Body of pancreas (tissue), 4 donors: ENCODE results near the gene KRTAP10-5.

Source experiments
- CTCF ChIP-seq, 7 experiments: fragments of 450-650 bp in 4 of 7; fragments of 200-600 bp in 3 of 7; sonication (generic) in 3 of 7; IDR thresholded peaks; one replicate each; pipeline ENCODE4 v1.5.1; 2016 to 2019; ENCODE audit warnings: antibody characterized with exemption in 7 of 7
- POLR2A ChIP-seq, 3 donors: fragments of 450-650 bp; IDR thresholded peaks; one replicate each; pipeline ENCODE4 v1.6.1; 2016; ENCODE audit warnings: antibody characterized with exemption in 3 of 3, mild to moderate bottlenecking in 2 of 3

DNA sequence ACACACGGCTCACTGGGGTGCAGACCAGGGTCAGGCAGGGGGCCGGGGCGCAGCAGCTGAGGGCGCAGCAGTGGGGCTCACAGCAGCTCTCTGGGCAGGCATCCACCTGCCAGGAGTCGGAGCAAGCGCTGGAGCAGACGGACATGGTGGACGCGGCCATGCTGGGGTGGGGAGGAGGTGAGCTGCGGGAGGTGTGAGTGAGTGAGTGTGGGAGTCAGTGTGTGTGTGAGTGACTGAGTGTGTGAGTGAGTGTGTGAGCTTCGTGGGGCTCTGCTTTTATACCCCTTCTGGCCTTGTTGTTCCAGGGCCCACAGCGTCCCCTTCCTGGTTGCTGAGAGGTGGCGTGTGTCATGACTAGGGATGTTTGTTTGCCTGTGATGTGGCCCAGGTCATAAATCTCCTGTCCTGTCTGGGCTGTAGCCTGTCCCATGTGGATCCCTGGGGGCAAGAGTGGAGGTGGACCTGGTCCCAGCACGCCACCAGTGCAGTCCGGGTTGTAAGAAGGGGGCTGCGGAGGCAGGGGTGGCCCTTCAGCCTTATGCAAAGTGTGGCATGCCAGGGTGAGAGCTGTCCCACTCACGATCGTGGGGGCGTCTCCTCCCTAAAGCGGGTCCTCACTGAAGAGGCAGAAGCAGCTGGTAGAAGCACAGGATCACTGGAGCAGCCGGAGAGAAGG lies 40.3 kb downstream of the KRTAP10-5 start, which contains the start of gene KRTAP10-1:
- no peak for TF ChIP-seq CTCF (IDR thresholded peaks at IDR 0.05)
- no peak for TF ChIP-seq POLR2A (IDR thresholded peaks at IDR 0.05)
